HepG2 (cell line): ENCODE measurements around the gene TMCC1. TPM values are rescaled to one million over a fixed set of nuclear protein-coding genes. Genes with fewer than 3 reads are reported as not detected.

Source experiments
- ATAC-seq: fragments of 200-7000 bp; cut with Tn5 transposase; 3 replicates; pipeline ENCODE4 v1.9.1; 2020; ENCODE audit warnings: mild to moderate bottlenecking, moderate library complexity
- BruUV-seq: library from RNA; stranded (reverse); fragments of 400-500 nt; replicated peaks from 2 replicates; lab custom pipeline; 2021; lab: Mats Ljungman, UMichigan
- CTCF ChIA-PET: fragments of 300-600 bp; formaldehyde crosslinking; extraction: SDS; loops from one replicate; lab custom pipeline; 2021; ENCODE audit warnings: low total read pairs, inconsistent platforms, low intra/inter-chr PET ratio; lab: Yijun Ruan, JAX
- POLR2A ChIA-PET: fragments of 350-600 bp; sonication (Branson Sonifier 250); formaldehyde crosslinking; loops from one replicate; lab custom pipeline; 2020; ENCODE audit warnings: antibody characterized with exemption, inconsistent platforms; lab: Yijun Ruan, JAX
- DNase-seq: peaks from one replicate; pipeline ENCODE4 v3.0.0-alpha.2; 2015; ENCODE audit warnings: low spot score
- FAIRE-seq: peaks from 3 replicates; lab custom pipeline; 2011; peaks lifted over from hg19 to GRCh38; lab: Jason Lieb, UNC
- H2AFZ ChIP-seq: one replicate; pipeline ENCODE4 v1.6.1; 2011; ENCODE audit warnings: low read length, inconsistent platforms
- H3K27ac ChIP-seq: fragments of 300-600 bp; 3 replicates; pipeline ENCODE4 v1.8.0; 2011; ENCODE audit warnings: mixed run types, mild to moderate bottlenecking, mixed read lengths, low read length, inconsistent platforms; ENCODE audit not compliant: insufficient read depth; ENCODE audit errors: extremely low read length
- H3K27me3 ChIP-seq, 2 experiments: fragments of 200-600 bp in 1 of 2; 2 replicates in 1 of 2; 3 replicates in 1 of 2; pipeline versions ENCODE4 v1.6.0 to v1.8.0; 2011; ENCODE audit warnings: low read length in 2 of 2, mild to moderate bottlenecking in 2 of 2, moderate library complexity in 2 of 2, inconsistent platforms in 1 of 2; ENCODE audit not compliant: insufficient read depth in 2 of 2, control insufficient read depth in 1 of 2
- H3K36me3 ChIP-seq, 2 experiments: fragments of 200-600 bp in 1 of 2; replicated peaks in 1 of 2; 2 replicates in 1 of 2; 3 replicates in 1 of 2; pipeline versions ENCODE4 v1.5.1 to v1.8.0; 2011; ENCODE audit warnings: low read length in 2 of 2, inconsistent platforms in 1 of 2; ENCODE audit not compliant: insufficient read depth in 2 of 2, control insufficient read depth in 1 of 2
- H3K4me1 ChIP-seq: 2 replicates; pipeline ENCODE4 v1.5.1; 2012; ENCODE audit warnings: low read length, inconsistent platforms; ENCODE audit not compliant: insufficient read depth
- H3K4me2 ChIP-seq: 2 replicates; pipeline ENCODE4 v1.6.0; 2011; ENCODE audit warnings: low read depth, low read length, inconsistent platforms
- H3K4me3 ChIP-seq, 3 experiments: fragments of 200-600 bp in 1 of 3; sonication (generic), shearing (Covaris generic) in 1 of 3; replicated peaks in 1 of 3; 2 replicates each; pipeline ENCODE4 v1.5.1; 2011 to 2016; ENCODE audit warnings: low read length in 3 of 3, inconsistent platforms in 2 of 3, low read depth in 2 of 3, mild to moderate bottlenecking in 2 of 3, control low read depth in 1 of 3, mixed read lengths in 1 of 3; ENCODE audit not compliant: insufficient read depth in 1 of 3
- H3K79me2 ChIP-seq: one replicate; pipeline ENCODE4 v1.6.1; 2011; ENCODE audit warnings: low read length, inconsistent platforms; ENCODE audit not compliant: insufficient read depth
- H3K9ac ChIP-seq: 2 replicates; pipeline ENCODE4 v1.6.0; 2011; ENCODE audit warnings: mild to moderate bottlenecking, low read depth, low read length, inconsistent platforms; ENCODE audit not compliant: insufficient read depth
- H3K9me3 ChIP-seq: 2 replicates; pipeline ENCODE4 v1.5.1; 2012; ENCODE audit warnings: mild to moderate bottlenecking, low read length
- H4K20me1 ChIP-seq: 2 replicates; pipeline ENCODE4 v1.6.0; 2011; ENCODE audit warnings: inconsistent platforms, mild to moderate bottlenecking, low read length, moderate library complexity; ENCODE audit not compliant: insufficient read depth
- CAMTA2 ChIP-seq: sonication (generic); formaldehyde crosslinking; IDR thresholded peaks from 2 replicates; pipeline ENCODE4 v1.4.0; 2020; ENCODE audit warnings: mild to moderate bottlenecking, missing genetic modification reagents, borderline replicate concordance
- FOXA1 ChIP-seq, 2 experiments: fragments of 450-650 bp in 1 of 2; sonication (generic) in 1 of 2; formaldehyde crosslinking in 1 of 2; IDR thresholded peaks; 2 replicates each; pipeline versions ENCODE4 v1.4.0 to v1.6.1; 2016 to 2020; ENCODE audit warnings: missing genetic modification reagents in 1 of 2
- HNF1A ChIP-seq, 2 experiments: sonication (generic) in 1 of 2; formaldehyde crosslinking in 1 of 2; IDR thresholded peaks; 2 replicates each; pipeline versions ENCODE4 v1.4.0 to v1.6.1; 2016 to 2020; ENCODE audit warnings: borderline replicate concordance in 1 of 2, low read depth in 1 of 2, mild to moderate bottlenecking in 1 of 2, missing genetic modification reagents in 1 of 2
- HNRNPK ChIP-seq: fragments of 200-400 bp; formaldehyde crosslinking; IDR thresholded peaks from 2 replicates; pipeline ENCODE4 v1.6.1; 2018; ENCODE audit warnings: low read length, low read depth, moderate library complexity, mild to moderate bottlenecking; ENCODE audit not compliant: poor library complexity, severe bottlenecking
- IRF2 ChIP-seq: IDR thresholded peaks from 2 replicates; pipeline ENCODE4 v1.6.1; 2018; ENCODE audit warnings: missing genetic modification reagents, missing compliant biosample characterization
- MAFF ChIP-seq: IDR thresholded peaks from 2 replicates; pipeline ENCODE4 v1.6.1; 2011; ENCODE audit warnings: low read depth, low read length, improper control_type of control experiment
- MAFK ChIP-seq, 2 experiments: IDR thresholded peaks in 1 of 2; conservative IDR thresholded peaks in 1 of 2; 2 replicates each; pipeline ENCODE4 v1.6.1; 2011; ENCODE audit warnings: improper control_type of control experiment in 2 of 2, low read length in 2 of 2
- MIER2 ChIP-seq: IDR thresholded peaks from 2 replicates; pipeline ENCODE4 v1.6.1; 2016; ENCODE audit warnings: missing biosample characterization, missing genetic modification reagents
- MLLT10 ChIP-seq: sonication (generic); formaldehyde crosslinking; IDR thresholded peaks from 2 replicates; pipeline ENCODE4 v1.4.0; 2020; ENCODE audit warnings: missing genetic modification reagents
- MTA1 ChIP-seq: sonication (generic); formaldehyde crosslinking; IDR thresholded peaks from 2 replicates; pipeline ENCODE4 v1.4.0; 2020; ENCODE audit warnings: missing genetic modification reagents, mild to moderate bottlenecking, borderline replicate concordance
- NFE2 ChIP-seq: sonication (generic); formaldehyde crosslinking; IDR thresholded peaks from 2 replicates; pipeline ENCODE4 v1.4.0; 2020; ENCODE audit warnings: missing genetic modification reagents
- NR1H2 ChIP-seq: sonication (generic); formaldehyde crosslinking; IDR thresholded peaks from 2 replicates; pipeline ENCODE4 v1.8.1; 2022; ENCODE audit warnings: low read depth, missing genetic modification reagents, borderline replicate concordance
- THAP7 ChIP-seq: sonication (generic); formaldehyde crosslinking; IDR thresholded peaks from 2 replicates; pipeline ENCODE4 v1.8.1; 2023; ENCODE audit warnings: mild to moderate bottlenecking, missing genetic modification reagents
- XBP1 ChIP-seq: sonication (generic); formaldehyde crosslinking; IDR thresholded peaks from 2 replicates; pipeline ENCODE4 v1.5.0; 2020; ENCODE audit warnings: missing genetic modification reagents
- ZBTB7B ChIP-seq: sonication (generic); formaldehyde crosslinking; IDR thresholded peaks from 2 replicates; pipeline ENCODE4 v1.4.0; 2020; ENCODE audit warnings: missing genetic modification reagents
- ZC3H4 ChIP-seq: sonication (generic); formaldehyde crosslinking; IDR thresholded peaks from 2 replicates; pipeline ENCODE4 v1.4.0; 2020; ENCODE audit warnings: missing genetic modification reagents, borderline replicate concordance
- ZFYVE20 ChIP-seq: sonication (generic); formaldehyde crosslinking; IDR thresholded peaks from 2 replicates; pipeline ENCODE4 v1.8.0; 2023; ENCODE audit warnings: low read depth, mild to moderate bottlenecking, moderate library complexity, missing genetic modification reagents, borderline replicate concordance
- ZMYM2 ChIP-seq: sonication (generic); formaldehyde crosslinking; IDR thresholded peaks from 2 replicates; pipeline ENCODE4 v1.8.0; 2022; ENCODE audit warnings: mild to moderate bottlenecking, missing genetic modification reagents
- ZNF180 ChIP-seq: sonication (generic); formaldehyde crosslinking; IDR thresholded peaks from 2 replicates; pipeline ENCODE4 v1.4.0; 2020; ENCODE audit warnings: low read depth, missing genetic modification reagents, borderline replicate concordance
- ZNF761 ChIP-seq: sonication (generic); formaldehyde crosslinking; conservative IDR thresholded peaks from 2 replicates; pipeline ENCODE4 v1.4.0; 2020; ENCODE audit warnings: mild to moderate bottlenecking, missing genetic modification reagents
- ZSCAN31 ChIP-seq: sonication (generic); formaldehyde crosslinking; IDR thresholded peaks from 2 replicates; pipeline ENCODE4 v1.5.0; 2020; ENCODE audit warnings: low read depth, mild to moderate bottlenecking, missing genetic modification reagents
- WGBS: methylation state at CpG from one replicate; pipeline ENCODE4 v1.1.6; 2017; ENCODE audit warnings: low lambda C conversion rate; 5-methylcytosine and 5-hydroxymethylcytosine counted together
- in situ Hi-C: cut with HindIII; loops from 2 replicates; pipeline ENCODE4 v1.10.0; 2017; ENCODE audit warnings: low pct_unique_long_range_greater_than_20kb; ENCODE audit not compliant: extremely low pct_ligation_motif_present
- intact Hi-C: fragments of 100-400 bp; cut with micrococcal nuclease; formaldehyde crosslinking; loops from one replicate; pipeline ENCODE4 v1.10.0; 2022; ENCODE audit not compliant: unreplicated experiment
- polyA plus RNA-seq, 8 experiments: library from polyadenylated mRNA; depleted of rRNA in 3 of 8; stranded (reverse) in 7 of 8; unstranded in 1 of 8; fragments of >200 nt; fragmentation: Illumina TruSeq in 4 of 8; extraction: Trizol in 4 of 8; gene quantifications; 2 replicates each; pipeline versions ENCODE4 v1.2.1 to v1.2.3, GENCODE V29; 2011 to 2016; ENCODE audit warnings: low read depth in 4 of 8, missing spikeins in 1 of 8, mixed read lengths in 1 of 8; ENCODE audit not compliant: insufficient read depth in 1 of 8
- total RNA-seq, 5 experiments: library from RNA; depleted of rRNA; stranded (reverse); fragments of >200 nt; fragmentation: Illumina TruSeq; extraction: Trizol; gene quantifications; 2 replicates each; pipeline ENCODE4 v1.2.3, GENCODE V29; 2016; ENCODE audit warnings: low read depth in 1 of 5

The TMCC1 gene
- total and polyA plus RNA-seq, 2 of the 13 experiments (the other 11 are each of a cell fraction or from before 2014, with no cell fraction given) = 12.1 to 264 TPM

DNA sequence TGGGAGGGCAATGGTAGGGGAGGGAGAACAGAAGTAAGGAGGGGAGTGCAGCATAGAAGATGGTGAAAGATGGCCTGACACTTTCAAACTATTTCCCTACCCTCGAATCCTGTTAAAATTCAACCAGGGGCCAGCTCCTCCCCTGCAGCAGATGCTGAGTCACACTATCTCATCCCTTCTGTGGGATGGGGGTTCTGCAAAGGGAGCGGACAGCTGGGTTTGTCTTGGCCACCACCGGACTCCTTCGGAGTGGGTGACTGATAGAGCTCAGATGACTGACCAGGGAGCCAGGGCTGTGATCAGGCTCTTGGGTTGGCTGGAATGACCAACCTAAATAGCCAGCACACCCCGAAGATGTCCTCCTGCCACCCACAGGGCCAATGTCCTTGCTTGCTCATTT lies 33.6 kb upstream of the TMCC1 start:
- Histone ChIP-seq H3K9me3 (peaks cover 19% of the 10 kb centered on the region), H4K20me1 (no peaks in the 10 kb centered on the region), H3K36me3 (no peaks in the 10 kb centered on the region), H3K4me1 (peaks cover 20% of the 10 kb centered on the region), H3K9ac (no peak overlapping the region), H3K27me3 (no peaks in the 10 kb centered on the region), H3K4me3 (peak overlapping the region in 1 of 3 experiments; percentile 13; a peak in 1 of 6 replicates), H3K4me2 (peak overlapping the region; percentile 66), H3K79me2 (no peaks in the 10 kb centered on the region), H3K27ac (no peak overlapping the region), H2AFZ (no peak overlapping the region)
- FAIRE-seq (no peak), DNase-seq (peak; percentile 32), ATAC-seq (peak; percentile 78)
- CTCF ChIA-PET = no interaction called here
- POLR2A ChIA-PET = interaction anchor here (0.6 to 2.3 kb wide), 3 partner anchors 10 to 1021 kb away, joined by 3 to 11 read pairs (median 4); partner anchors contain the start of gene TMCC1
- WGBS = 5% methylated on average over 4 of the region's 5 CpGs
- intact Hi-C loops (no loop called here), in situ Hi-C loops (no loop called here)
- BruUV-seq = no TSS peak
- TF ChIP-seq XBP1 (CRISPR knock-in tag) (no peak), ZBTB7B (CRISPR knock-in tag) (no peak), ZMYM2 (CRISPR knock-in tag) (no peak), IRF2 (no peak), ZNF761 (CRISPR knock-in tag) (no peak), CAMTA2 (CRISPR knock-in tag) (no peak), NR1H2 (no peak), MAFF (peak; percentile 9; the same call in 1 of the 2 replicates), ZNF180 (CRISPR knock-in tag) (no peak), MTA1 (CRISPR knock-in tag) (no peak), NFE2 (peak; percentile 62; the same call in 1 of the 2 replicates), HNF1A (IDR thresholded peaks at IDR 0.05; ENCODE audit: low read depth) (no peak; the same call in 1 of the 2 replicates), HNF1A (CRISPR knock-in tag; IDR thresholded peaks at IDR 0.05; ENCODE audit: borderline replicate concordance) (peak; percentile 57; the same call in 1 of the 2 replicates), ZFYVE20 (CRISPR knock-in tag) (no peak), THAP7 (CRISPR knock-in tag) (no peak), ZC3H4 (no peak), ZSCAN31 (CRISPR knock-in tag) (no peak), MLLT10 (CRISPR knock-in tag) (no peak), MAFK (conservative IDR thresholded peaks at IDR 0.05 in 1 of 2, IDR thresholded peaks at IDR 0.05 in 1 of 2; ENCODE audit: low read length in 2 of 2) (0 out of 4 replicates have a peak, but pooled peaks of 1 of the 2 experiments have one; percentile 21), HNRNPK (no peak), FOXA1 (IDR thresholded peaks at IDR 0.05) (no peak), FOXA1 (CRISPR knock-in tag; IDR thresholded peaks at IDR 0.05) (no peak), MIER2 (CRISPR knock-in tag) (no peak)
